Neural progenitor cell (in vitro differentiated cells): Measurements from ENCODE around the gene SNAPC2.

Experiments used
- EZH2 ChIP-seq: fragments of 200-600 bp; sonication (generic); IDR thresholded peaks from 2 replicates; pipeline ENCODE4 v1.6.1; 2017; ENCODE audit warnings: antibody characterized with exemption, mild to moderate bottlenecking, moderate library complexity
- EZH2phosphoT487 ChIP-seq: fragments of 200-600 bp; sonication (generic); IDR thresholded peaks from 2 replicates; pipeline ENCODE4 v1.6.1; 2017; ENCODE audit warnings: antibody characterized with exemption
- TF ChIP-seq, protein P1 (sequence below): fragments of 200-600 bp; sonication (generic); IDR thresholded peaks from 2 replicates; pipeline ENCODE4 v1.5.1; 2017; ENCODE audit warnings: antibody characterized with exemption, mild to moderate bottlenecking

DNA sequence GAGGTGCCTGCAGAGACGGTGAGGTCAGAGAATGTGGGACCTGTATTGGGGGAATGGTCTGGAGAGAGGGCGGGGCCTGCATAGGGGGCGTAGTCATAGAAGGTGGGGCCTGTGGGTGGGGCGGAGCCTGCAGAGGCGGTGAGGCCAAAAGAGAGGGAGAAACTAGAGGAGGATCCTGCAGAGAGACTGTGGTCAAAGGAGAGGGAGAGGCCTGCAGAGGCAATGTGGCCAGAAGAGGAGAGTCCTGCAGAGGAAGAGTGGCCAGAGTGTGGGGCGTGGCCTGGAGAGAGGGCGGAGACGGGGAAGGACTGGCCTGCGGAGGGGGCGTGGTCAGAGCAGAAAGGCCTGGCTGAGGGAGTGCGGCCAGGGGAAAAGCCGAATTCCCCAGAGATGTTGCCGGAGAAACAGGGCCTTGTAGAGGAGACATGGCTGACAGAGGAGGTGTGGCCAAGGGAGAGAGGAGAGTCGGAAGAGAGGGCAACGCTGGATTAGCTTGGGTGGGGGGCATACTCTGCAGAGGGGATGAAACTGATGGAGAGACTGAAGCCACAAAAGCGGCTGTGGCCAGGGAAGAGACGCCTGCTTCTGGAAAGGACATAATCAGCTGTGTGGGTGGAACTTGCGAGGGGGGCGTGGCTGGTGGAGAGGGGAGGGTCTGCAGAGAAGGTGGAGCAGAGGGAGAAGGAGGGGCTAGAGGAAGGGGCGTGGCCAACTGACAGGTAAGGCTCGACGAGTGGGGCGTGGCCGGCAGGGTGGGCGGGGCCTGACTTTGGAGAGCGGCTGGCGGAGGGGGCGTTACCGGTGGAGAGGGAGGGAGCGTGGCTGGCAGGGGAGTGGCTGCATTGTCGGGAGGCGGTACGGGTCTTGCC, 48.5 kb upstream of the SNAPC2 start:
- TF ChIP-seq, protein P1, sequence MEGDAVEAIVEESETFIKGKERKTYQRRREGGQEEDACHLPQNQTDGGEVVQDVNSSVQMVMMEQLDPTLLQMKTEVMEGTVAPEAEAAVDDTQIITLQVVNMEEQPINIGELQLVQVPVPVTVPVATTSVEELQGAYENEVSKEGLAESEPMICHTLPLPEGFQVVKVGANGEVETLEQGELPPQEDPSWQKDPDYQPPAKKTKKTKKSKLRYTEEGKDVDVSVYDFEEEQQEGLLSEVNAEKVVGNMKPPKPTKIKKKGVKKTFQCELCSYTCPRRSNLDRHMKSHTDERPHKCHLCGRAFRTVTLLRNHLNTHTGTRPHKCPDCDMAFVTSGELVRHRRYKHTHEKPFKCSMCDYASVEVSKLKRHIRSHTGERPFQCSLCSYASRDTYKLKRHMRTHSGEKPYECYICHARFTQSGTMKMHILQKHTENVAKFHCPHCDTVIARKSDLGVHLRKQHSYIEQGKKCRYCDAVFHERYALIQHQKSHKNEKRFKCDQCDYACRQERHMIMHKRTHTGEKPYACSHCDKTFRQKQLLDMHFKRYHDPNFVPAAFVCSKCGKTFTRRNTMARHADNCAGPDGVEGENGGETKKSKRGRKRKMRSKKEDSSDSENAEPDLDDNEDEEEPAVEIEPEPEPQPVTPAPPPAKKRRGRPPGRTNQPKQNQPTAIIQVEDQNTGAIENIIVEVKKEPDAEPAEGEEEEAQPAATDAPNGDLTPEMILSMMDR: no peak
- no peak for TF ChIP-seq EZH2phosphoT487
- TF ChIP-seq EZH2: no peak
